GM12864 (cell line): Measurements from ENCODE around the gene COPS6.

Experiments used
- DNase-seq: peaks from one replicate; pipeline ENCODE4 v3.0.0-alpha.2; 2011; ENCODE audit warnings: low read depth
- H3K4me3 ChIP-seq: 2 replicates; pipeline ENCODE4 v1.5.1; 2011; ENCODE audit warnings: mild to moderate bottlenecking, low read depth, low read length, control low read depth
- CTCF ChIP-seq: IDR thresholded peaks from 2 replicates; pipeline ENCODE4 v1.5.1; 2011; ENCODE audit warnings: low read depth, mild to moderate bottlenecking, moderate library complexity, low read length, control low read depth, inconsistent platforms; ENCODE audit errors: missing control alignments

Gene COPS6

GRCh38 chr7:100088621-100089457, at the start of gene COPS6:
Gene COPS6 (plus strand): TSS chr7:100088969. CDS start chr7:100088991, 22 bp downstream.
- TF ChIP-seq CTCF = no peak
- H3K4me3 ChIP-seq = peak within 1 kb of the TSS; percentile 95
- DNase-seq = no peak

GRCh38 chr7:100040575-100040974, 48.2 kb upstream of the COPS6 start:
- no peak for TF ChIP-seq CTCF
- no peak overlapping the region for H3K4me3 ChIP-seq
- DNase-seq = no peak

GRCh38 chr7:100044718-100045117, 44.1 kb upstream of the COPS6 start:
- peak; percentile 31 for TF ChIP-seq CTCF
- H3K4me3 ChIP-seq = no peak overlapping the region
- peak; percentile 22 for DNase-seq

- no peak for DNase-seq
- no peak overlapping the region for H3K4me3 ChIP-seq
- no peak for TF ChIP-seq CTCF
Measured at GRCh38 chr7:100048680-100049079, 40.1 kb upstream of the COPS6 start.

- DNase-seq = peak; percentile 21
- TF ChIP-seq CTCF = no peak
- H3K4me3 ChIP-seq = peak within 1 kb of the TSS; percentile 65
Measured at GRCh38 chr7:100049441-100050291, 39.1 kb upstream of the COPS6 start, which contains the start of gene ZSCAN21. Gene ZSCAN21 (plus strand): TSS chr7:100049774. CDS start chr7:100057007, 7,233 bp downstream.

GRCh38 chr7:100051611-100052010, 37.2 kb upstream of the COPS6 start:
- no peak for TF ChIP-seq CTCF
- no peak overlapping the region for H3K4me3 ChIP-seq
- DNase-seq = no peak
